Neural progenitor cell (in vitro differentiated cells): Measurements from ENCODE around the gene TINAGL1. TPM values are rescaled to one million over a fixed set of nuclear protein-coding genes. Genes with fewer than 3 reads are reported as not detected.

Experiments
- DNase-seq: peaks from one replicate; pipeline ENCODE4 v3.0.0-alpha.2; 2016; ENCODE audit warnings: low spot score
- H2AFZ ChIP-seq: fragments of 200-600 bp; sonication (generic); replicated peaks from 2 replicates; pipeline ENCODE4 v1.6.1; 2016; ENCODE audit warnings: antibody characterized with exemption
- H3F3A ChIP-seq: fragments of 200-600 bp; sonication (generic); 2 replicates; pipeline ENCODE4 v1.6.1; 2016; ENCODE audit warnings: antibody characterized with exemption, low read depth
- H3K27ac ChIP-seq: fragments of 200-600 bp; sonication (generic); 2 replicates; pipeline ENCODE4 v1.5.1; 2016; ENCODE audit warnings: mild to moderate bottlenecking
- H3K27me3 ChIP-seq: fragments of 200-600 bp; sonication (generic); 2 replicates; pipeline ENCODE4 v1.6.1; 2016; ENCODE audit warnings: mild to moderate bottlenecking, moderate library complexity
- H3K36me3 ChIP-seq: fragments of 200-600 bp; sonication (generic); 2 replicates; pipeline ENCODE4 v1.5.1; 2016
- H3K4me1 ChIP-seq: fragments of 200-600 bp; sonication (generic); 2 replicates; pipeline ENCODE4 v1.6.1; 2016; ENCODE audit warnings: mixed run types
- H3K4me2 ChIP-seq: fragments of 200-600 bp; sonication (generic); 2 replicates; pipeline ENCODE4 v1.6.1; 2016
- H3K4me3 ChIP-seq: fragments of 200-600 bp; sonication (generic); 2 replicates; pipeline ENCODE4 v1.5.1; 2016
- H3K79me2 ChIP-seq: fragments of 200-600 bp; sonication (generic); 2 replicates; pipeline ENCODE4 v1.6.1; 2016; ENCODE audit warnings: low read depth
- H3K9ac ChIP-seq: fragments of 200-600 bp; sonication (generic); 2 replicates; pipeline ENCODE4 v1.6.1; 2016
- H3K9me3 ChIP-seq: fragments of 200-600 bp; sonication (generic); 2 replicates; pipeline ENCODE4 v1.5.1; 2016; ENCODE audit warnings: low read depth
- H4K20me1 ChIP-seq: fragments of 200-600 bp; sonication (generic); 2 replicates; pipeline ENCODE4 v1.6.1; 2016; ENCODE audit warnings: low read depth
- H3K27ac Mint-ChIP-seq: 3 replicates; pipeline ENCODE4 v1.8.0; 2021; ENCODE audit warnings: mixed read lengths
- H3K27me3 Mint-ChIP-seq: 2 replicates; pipeline ENCODE4 v1.8.0; 2022; ENCODE audit warnings: low read depth, mild to moderate bottlenecking, inconsistent platforms, moderate library complexity, mixed read lengths; ENCODE audit not compliant: insufficient read depth
- H3K36me3 Mint-ChIP-seq: 3 replicates; pipeline ENCODE4 v1.8.0; 2021; ENCODE audit warnings: mixed read lengths
- H3K4me1 Mint-ChIP-seq: 3 replicates; pipeline ENCODE4 v1.8.0; 2021; ENCODE audit warnings: mixed read lengths
- H3K4me3 Mint-ChIP-seq: 3 replicates; pipeline ENCODE4 v1.8.0; 2021; ENCODE audit warnings: mild to moderate bottlenecking, moderate library complexity, mixed read lengths
- H3K9me3 Mint-ChIP-seq: 3 replicates; pipeline ENCODE4 v1.8.0; 2020; ENCODE audit warnings: mixed read lengths
- EZH2 ChIP-seq: fragments of 200-600 bp; sonication (generic); IDR thresholded peaks from 2 replicates; pipeline ENCODE4 v1.6.1; 2017; ENCODE audit warnings: antibody characterized with exemption, mild to moderate bottlenecking, moderate library complexity
- EZH2phosphoT487 ChIP-seq: fragments of 200-600 bp; sonication (generic); IDR thresholded peaks from 2 replicates; pipeline ENCODE4 v1.6.1; 2017; ENCODE audit warnings: antibody characterized with exemption
- total RNA-seq: library from RNA; depleted of rRNA; stranded (reverse); fragments of >200 nt; gene quantifications from 2 replicates; pipeline ENCODE4 v1.2.3, GENCODE V29; 2015; ENCODE audit warnings: low replicate concordance
- TF ChIP-seq, protein P1 (sequence below): fragments of 200-600 bp; sonication (generic); IDR thresholded peaks from 2 replicates; pipeline ENCODE4 v1.5.1; 2017; ENCODE audit warnings: antibody characterized with exemption, mild to moderate bottlenecking

TINAGL1 gene
- total RNA-seq, 1 donor from 2014 or later, result not detected

DNA sequence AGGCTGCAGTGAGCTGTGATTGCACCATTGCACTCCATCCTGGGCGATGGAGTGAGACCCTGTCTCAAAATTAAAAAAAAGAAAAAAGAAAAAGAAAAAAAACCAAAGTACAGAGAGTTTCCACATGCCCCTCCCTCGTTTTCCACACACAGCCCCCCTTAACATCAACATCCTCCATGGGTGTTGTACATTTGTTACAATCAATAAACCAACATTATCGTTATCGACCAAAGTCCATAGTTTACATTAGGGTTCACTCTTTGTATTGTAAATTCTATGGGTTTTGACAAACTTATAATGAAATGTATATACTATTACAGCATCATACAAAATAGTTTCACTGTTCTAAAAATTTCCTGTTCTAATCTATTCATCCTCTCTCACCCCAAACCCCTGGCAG is 15.9 kb upstream of the TINAGL1 start:
- Histone ChIP-seq H3K4me2 (no peak overlapping the region), H2AFZ (no peak overlapping the region), H3K4me3 (no peak overlapping the region), H3K27ac (no peak overlapping the region), H3K79me2 (no peaks in the 10 kb centered on the region), H3K9me3 (no peaks in the 10 kb centered on the region), H3K36me3 (no peaks in the 10 kb centered on the region), H3K27me3 (no peaks in the 10 kb centered on the region), H3K4me1 (no peaks in the 10 kb centered on the region), H3F3A (no peaks in the 10 kb centered on the region), H4K20me1 (no peaks in the 10 kb centered on the region), H3K9ac (no peak overlapping the region)
- peaks cover 6% of the 10 kb centered on the region for H3K9me3 Mint-ChIP-seq
- DNase-seq, result no peak
- TF ChIP-seq EZH2 (no peak), EZH2phosphoT487 (no peak)
- TF ChIP-seq, protein P1, sequence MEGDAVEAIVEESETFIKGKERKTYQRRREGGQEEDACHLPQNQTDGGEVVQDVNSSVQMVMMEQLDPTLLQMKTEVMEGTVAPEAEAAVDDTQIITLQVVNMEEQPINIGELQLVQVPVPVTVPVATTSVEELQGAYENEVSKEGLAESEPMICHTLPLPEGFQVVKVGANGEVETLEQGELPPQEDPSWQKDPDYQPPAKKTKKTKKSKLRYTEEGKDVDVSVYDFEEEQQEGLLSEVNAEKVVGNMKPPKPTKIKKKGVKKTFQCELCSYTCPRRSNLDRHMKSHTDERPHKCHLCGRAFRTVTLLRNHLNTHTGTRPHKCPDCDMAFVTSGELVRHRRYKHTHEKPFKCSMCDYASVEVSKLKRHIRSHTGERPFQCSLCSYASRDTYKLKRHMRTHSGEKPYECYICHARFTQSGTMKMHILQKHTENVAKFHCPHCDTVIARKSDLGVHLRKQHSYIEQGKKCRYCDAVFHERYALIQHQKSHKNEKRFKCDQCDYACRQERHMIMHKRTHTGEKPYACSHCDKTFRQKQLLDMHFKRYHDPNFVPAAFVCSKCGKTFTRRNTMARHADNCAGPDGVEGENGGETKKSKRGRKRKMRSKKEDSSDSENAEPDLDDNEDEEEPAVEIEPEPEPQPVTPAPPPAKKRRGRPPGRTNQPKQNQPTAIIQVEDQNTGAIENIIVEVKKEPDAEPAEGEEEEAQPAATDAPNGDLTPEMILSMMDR, result no peak
- no peak overlapping the region for H3K27ac Mint-ChIP-seq
- no peaks in the 10 kb centered on the region for H3K36me3 Mint-ChIP-seq
- peaks cover 6% of the 10 kb centered on the region for H3K4me1 Mint-ChIP-seq
- H3K4me3 Mint-ChIP-seq, result no peak overlapping the region
- peaks cover 4% of the 10 kb centered on the region for H3K27me3 Mint-ChIP-seq

DNA sequence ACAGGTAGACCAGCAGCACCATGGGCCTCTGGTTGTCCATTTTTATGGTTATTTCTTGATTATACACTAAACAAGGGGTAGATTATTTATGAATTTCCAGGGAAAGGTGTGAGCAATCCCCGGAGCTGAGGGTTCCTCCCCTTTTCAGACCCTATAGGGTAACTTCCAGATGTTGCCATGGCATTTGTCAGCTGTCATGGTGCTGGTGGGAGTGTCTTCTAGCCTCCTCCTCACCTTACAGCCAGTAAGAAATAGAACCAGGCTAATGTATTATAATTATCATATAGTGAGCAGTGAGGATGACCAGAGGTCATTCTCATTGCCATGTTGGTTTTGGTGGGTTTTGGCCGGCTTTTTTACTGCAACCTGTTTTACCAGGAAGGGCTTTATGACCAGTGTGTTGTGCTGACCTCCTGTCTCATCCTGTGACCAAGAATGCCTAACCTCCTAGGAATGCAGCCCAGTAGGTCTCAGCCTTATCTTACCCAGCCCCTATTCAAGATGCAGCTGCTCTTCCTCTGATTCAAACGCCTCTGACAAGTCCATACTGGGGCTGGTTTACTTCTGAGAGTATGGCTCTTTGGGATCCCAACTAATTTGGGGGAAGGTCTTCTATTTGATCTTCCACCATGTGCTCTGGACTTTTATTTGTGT is 13.5 kb upstream of the TINAGL1 start:
- Histone ChIP-seq H3F3A (no peaks in the 10 kb centered on the region), H3K79me2 (no peaks in the 10 kb centered on the region), H3K27ac (no peak overlapping the region), H4K20me1 (no peaks in the 10 kb centered on the region), H3K4me1 (no peaks in the 10 kb centered on the region), H2AFZ (peak overlapping the region; percentile 3), H3K9me3 (no peaks in the 10 kb centered on the region), H3K4me2 (no peak overlapping the region), H3K9ac (no peak overlapping the region), H3K27me3 (no peaks in the 10 kb centered on the region), H3K36me3 (no peaks in the 10 kb centered on the region), H3K4me3 (no peak overlapping the region)
- TF ChIP-seq EZH2phosphoT487, result no peak
- no peak for TF ChIP-seq EZH2
- TF ChIP-seq, protein P1, result no peak
- Mint-ChIP-seq H3K36me3 (no peaks in the 10 kb centered on the region), H3K27me3 (peaks cover 7% of the 10 kb centered on the region), H3K4me3 (no peak overlapping the region), H3K27ac (no peak overlapping the region), H3K9me3 (peaks cover 6% of the 10 kb centered on the region), H3K4me1 (peaks cover 6% of the 10 kb centered on the region)
- no peak for DNase-seq

DNA sequence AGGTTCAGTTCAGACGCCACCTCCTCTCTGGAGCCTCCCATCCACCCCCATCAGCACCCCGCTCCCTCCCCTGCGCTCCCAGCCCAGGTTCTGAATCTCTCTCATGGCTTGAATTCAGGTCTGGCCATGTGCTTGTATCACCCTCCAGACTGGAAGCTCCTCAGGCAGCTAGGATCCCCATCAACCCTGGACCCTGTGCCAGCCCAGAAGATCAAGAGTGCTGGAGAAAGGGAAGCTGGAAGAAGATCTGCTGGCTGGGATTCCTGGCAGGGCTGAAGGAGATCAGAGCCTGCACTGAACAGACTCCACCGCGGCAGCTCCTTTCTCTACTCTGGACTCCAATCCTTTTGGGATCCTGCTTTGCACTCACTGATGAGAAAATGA is 11.7 kb upstream of the TINAGL1 start:
- Mint-ChIP-seq H3K27me3 (peaks cover 7% of the 10 kb centered on the region), H3K4me3 (no peak overlapping the region), H3K4me1 (peaks cover 10% of the 10 kb centered on the region), H3K36me3 (no peaks in the 10 kb centered on the region), H3K27ac (no peak overlapping the region), H3K9me3 (peaks cover 3% of the 10 kb centered on the region)
- Histone ChIP-seq H3K9me3 (no peaks in the 10 kb centered on the region), H3K27ac (no peak overlapping the region), H3K79me2 (no peaks in the 10 kb centered on the region), H3K36me3 (no peaks in the 10 kb centered on the region), H2AFZ (peak overlapping the region; percentile 76), H3K4me1 (peaks cover 3% of the 10 kb centered on the region), H3F3A (no peaks in the 10 kb centered on the region), H3K4me3 (no peak overlapping the region), H4K20me1 (no peaks in the 10 kb centered on the region), H3K4me2 (no peak overlapping the region), H3K9ac (no peak overlapping the region), H3K27me3 (no peaks in the 10 kb centered on the region)
- TF ChIP-seq, protein P1, result no peak
- TF ChIP-seq EZH2phosphoT487, result no peak
- no peak for TF ChIP-seq EZH2
- no peak for DNase-seq
